ENCODE data around the gene DVL2. TPM values are rescaled to one million over a fixed set of nuclear protein-coding genes. Genes with fewer than 3 reads are reported as not detected.

The DVL2 gene
- total RNA-seq, 1 donor = 106 TPM

DNA sequence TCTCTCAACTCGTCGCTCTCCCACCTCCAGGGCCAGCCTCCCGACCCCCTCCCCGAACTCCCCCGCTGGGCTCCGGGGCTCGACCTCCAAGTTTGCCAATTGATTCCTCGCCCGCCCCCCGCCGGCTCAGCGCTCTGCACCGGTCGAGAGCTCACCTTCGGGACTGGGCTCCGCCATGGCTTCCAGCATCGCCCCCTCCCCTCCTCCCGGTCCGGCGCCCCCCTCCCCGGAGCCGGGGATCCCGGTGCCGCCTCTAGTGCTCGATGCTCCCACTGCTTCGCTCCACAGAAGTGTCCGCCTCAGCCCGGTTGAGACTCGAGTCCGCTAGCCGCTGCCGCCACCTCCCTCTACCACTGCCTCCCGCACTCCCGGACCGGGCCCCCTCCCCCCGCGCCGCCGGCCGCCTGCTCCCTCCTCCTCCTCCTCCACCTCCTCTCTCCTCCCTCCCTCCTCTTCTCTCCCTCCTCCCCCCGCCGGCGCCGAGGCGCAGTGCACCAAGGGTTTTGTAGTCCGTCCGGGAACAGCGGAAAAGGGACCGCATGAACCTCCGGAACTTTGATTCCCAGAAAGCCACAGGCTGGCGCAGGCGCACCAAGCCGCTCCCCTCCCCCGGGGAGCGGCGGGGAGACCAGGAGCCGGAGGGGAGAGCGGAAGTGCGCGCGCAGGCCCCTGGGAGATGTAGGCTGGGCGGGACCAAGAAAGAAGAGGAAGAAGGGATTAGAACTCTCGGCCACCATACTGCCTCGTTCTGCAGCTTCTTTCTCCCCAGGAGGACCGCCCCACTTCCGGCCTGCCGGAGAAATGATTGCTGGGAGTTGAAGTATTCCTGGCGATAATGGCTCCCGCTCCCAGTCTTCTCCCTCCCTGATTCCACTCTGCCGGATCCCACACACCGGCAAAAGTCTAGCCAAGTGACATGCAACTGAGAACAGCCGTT, 5.0 kb upstream of the DVL2 start, which contains the start of gene PHF23:
Gene PHF23 (minus strand): TSS at position 367 of the 937 bp plus-strand sequence. CDS start 178 bp downstream, at position 189.
- Histone ChIP-seq H2AFZ (ENCODE audit: low read length) (peak within 1 kb of the TSS; percentile 31), H3K27me3 (ENCODE audit: insufficient read depth, low read length) (no peaks in the 10 kb centered on the region), H3K4me3 (ENCODE audit: insufficient read depth, low read length) (peak within 1 kb of the TSS; percentile 96), H3K79me2 (ENCODE audit: insufficient read depth, low read length) (peaks cover 81% of the 10 kb centered on the region), H3K4me2 (ENCODE audit: insufficient read depth, low read length) (peak within 1 kb of the TSS; percentile 98), H3K36me3 (ENCODE audit: insufficient read depth, low read length) (peaks cover 50% of the 10 kb centered on the region), H3K4me1 (ENCODE audit: insufficient read depth, low read length) (peaks cover 48% of the 10 kb centered on the region), H3K27ac (ENCODE audit: low read depth, low read length) (peak within 1 kb of the TSS; percentile 84), H4K20me1 (ENCODE audit: insufficient read depth, low read length) (peaks cover 34% of the 10 kb centered on the region), H3K9me3 (ENCODE audit: low read depth, low read length) (no peaks in the 10 kb centered on the region)
- peak; percentile 100 for DNase-seq (ENCODE audit: insufficient read length, low spot score, missing footprints)
- TF ChIP-seq, protein P1, sequence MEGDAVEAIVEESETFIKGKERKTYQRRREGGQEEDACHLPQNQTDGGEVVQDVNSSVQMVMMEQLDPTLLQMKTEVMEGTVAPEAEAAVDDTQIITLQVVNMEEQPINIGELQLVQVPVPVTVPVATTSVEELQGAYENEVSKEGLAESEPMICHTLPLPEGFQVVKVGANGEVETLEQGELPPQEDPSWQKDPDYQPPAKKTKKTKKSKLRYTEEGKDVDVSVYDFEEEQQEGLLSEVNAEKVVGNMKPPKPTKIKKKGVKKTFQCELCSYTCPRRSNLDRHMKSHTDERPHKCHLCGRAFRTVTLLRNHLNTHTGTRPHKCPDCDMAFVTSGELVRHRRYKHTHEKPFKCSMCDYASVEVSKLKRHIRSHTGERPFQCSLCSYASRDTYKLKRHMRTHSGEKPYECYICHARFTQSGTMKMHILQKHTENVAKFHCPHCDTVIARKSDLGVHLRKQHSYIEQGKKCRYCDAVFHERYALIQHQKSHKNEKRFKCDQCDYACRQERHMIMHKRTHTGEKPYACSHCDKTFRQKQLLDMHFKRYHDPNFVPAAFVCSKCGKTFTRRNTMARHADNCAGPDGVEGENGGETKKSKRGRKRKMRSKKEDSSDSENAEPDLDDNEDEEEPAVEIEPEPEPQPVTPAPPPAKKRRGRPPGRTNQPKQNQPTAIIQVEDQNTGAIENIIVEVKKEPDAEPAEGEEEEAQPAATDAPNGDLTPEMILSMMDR (IDR thresholded peaks at IDR 0.05; ENCODE audit: extremely low read depth, low read depth, low read length) = no peak

DNA sequence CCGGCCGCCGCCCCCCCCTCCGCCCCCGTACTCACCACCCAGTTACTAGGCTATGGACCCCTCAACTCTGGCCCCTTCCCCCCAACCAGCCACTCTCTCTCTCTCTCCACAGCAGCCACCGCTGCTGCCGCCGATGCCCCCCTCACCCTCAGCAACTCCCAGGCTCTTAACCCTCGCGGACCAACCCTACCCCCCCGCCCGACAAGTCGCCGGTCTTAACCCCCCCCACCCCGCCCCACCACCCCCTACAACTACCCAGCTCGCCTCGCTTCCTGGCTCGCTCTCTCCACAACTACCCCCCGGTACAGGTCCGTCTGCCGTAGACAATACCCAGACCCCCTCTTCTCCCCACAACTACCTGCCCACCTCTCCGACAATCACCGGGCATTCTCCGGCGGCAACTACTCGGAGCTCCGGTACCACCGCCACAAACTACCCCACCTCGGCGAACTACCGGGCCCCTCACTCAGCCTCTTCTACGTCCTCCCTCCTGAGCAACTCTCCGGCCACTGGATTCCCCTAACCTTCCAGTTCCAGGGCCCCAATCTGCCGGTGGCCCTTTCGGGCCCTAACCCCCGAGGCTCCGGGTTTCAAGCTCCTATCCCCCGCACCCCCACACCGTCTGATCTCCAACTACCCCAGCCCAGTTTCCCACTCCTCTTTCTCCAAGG, 4.2 kb upstream of the DVL2 start:
- Histone ChIP-seq H3K36me3 (ENCODE audit: insufficient read depth, low read length) (peaks cover 42% of the 10 kb centered on the region), H3K4me3 (ENCODE audit: insufficient read depth, low read length) (peak overlapping the region; percentile 96), H3K27me3 (ENCODE audit: insufficient read depth, low read length) (no peaks in the 10 kb centered on the region), H3K79me2 (ENCODE audit: insufficient read depth, low read length) (peaks cover 81% of the 10 kb centered on the region), H3K27ac (ENCODE audit: low read depth, low read length) (peak overlapping the region; percentile 75), H3K4me1 (ENCODE audit: insufficient read depth, low read length) (peaks cover 46% of the 10 kb centered on the region), H4K20me1 (ENCODE audit: insufficient read depth, low read length) (peaks cover 34% of the 10 kb centered on the region), H2AFZ (ENCODE audit: low read length) (no peak overlapping the region), H3K9me3 (ENCODE audit: low read depth, low read length) (no peaks in the 10 kb centered on the region), H3K4me2 (ENCODE audit: insufficient read depth, low read length) (peak overlapping the region; percentile 69)
- TF ChIP-seq, protein P1 (IDR thresholded peaks at IDR 0.05; ENCODE audit: extremely low read depth, low read depth, low read length) = no peak
- DNase-seq (ENCODE audit: insufficient read length, low spot score, missing footprints) = peak; percentile 89

DNA sequence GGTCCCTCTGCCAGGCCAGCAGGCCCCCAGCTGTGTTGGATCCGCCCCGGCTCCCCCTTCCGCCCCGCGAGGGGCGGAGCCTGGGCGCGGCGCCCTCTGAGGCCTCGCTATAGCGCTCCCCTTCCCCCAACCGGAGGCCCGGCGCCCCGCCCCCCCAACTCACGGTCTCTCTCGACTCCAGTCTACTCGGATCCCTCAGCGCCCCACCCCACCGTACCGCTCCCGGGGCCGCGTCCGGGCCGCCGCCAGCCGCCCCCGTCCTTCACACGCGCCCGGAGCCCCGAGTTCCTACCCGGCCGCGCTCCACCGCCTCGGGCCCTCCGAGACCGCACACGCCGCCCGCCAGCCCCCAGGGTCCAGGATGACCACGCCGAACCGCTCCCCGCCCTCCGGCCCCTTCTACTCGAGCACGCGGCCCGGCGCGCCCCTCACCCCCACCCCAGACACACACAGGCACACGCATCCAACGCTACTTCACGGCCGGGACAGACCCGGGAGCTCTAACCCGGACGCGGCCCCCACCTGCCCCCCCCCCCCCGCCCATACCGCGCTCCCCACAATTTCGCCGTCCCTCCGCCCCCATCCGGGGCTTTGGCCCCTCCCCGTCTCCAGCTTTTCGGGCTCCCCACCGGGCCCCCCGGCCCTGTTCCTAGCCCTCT, 3.6 kb upstream of the DVL2 start:
- Histone ChIP-seq H3K4me3 (ENCODE audit: insufficient read depth, low read length) (peak overlapping the region; percentile 96), H4K20me1 (ENCODE audit: insufficient read depth, low read length) (peaks cover 34% of the 10 kb centered on the region), H3K27me3 (ENCODE audit: insufficient read depth, low read length) (no peaks in the 10 kb centered on the region), H2AFZ (ENCODE audit: low read length) (no peak overlapping the region), H3K79me2 (ENCODE audit: insufficient read depth, low read length) (peaks cover 83% of the 10 kb centered on the region), H3K4me2 (ENCODE audit: insufficient read depth, low read length) (peak overlapping the region; percentile 78), H3K9me3 (ENCODE audit: low read depth, low read length) (no peaks in the 10 kb centered on the region), H3K36me3 (ENCODE audit: insufficient read depth, low read length) (peaks cover 42% of the 10 kb centered on the region), H3K4me1 (ENCODE audit: insufficient read depth, low read length) (peaks cover 44% of the 10 kb centered on the region), H3K27ac (ENCODE audit: low read depth, low read length) (peak overlapping the region; percentile 17)
- TF ChIP-seq, protein P1 (IDR thresholded peaks at IDR 0.05; ENCODE audit: extremely low read depth, low read depth, low read length) = no peak
- peak; percentile 93 for DNase-seq (ENCODE audit: insufficient read length, low spot score, missing footprints)
